HUES48 (cell line): ENCODE measurements around the gene EPHA1.
A peak's percentile ranks its signal among the peaks of the same experiment; 100 is the strongest.

ENCODE experiments used
- H3K27ac ChIP-seq: one replicate; pipeline ENCODE4 v1.7.0; 2013; ENCODE audit warnings: low read depth, low read length, inconsistent platforms
- H3K27me3 ChIP-seq: 2 replicates; pipeline ENCODE4 v1.6.1; 2013; ENCODE audit warnings: mild to moderate bottlenecking, low read length; ENCODE audit not compliant: control insufficient read depth, insufficient read depth
- H3K36me3 ChIP-seq: 2 replicates; pipeline ENCODE4 v1.6.1; 2013; ENCODE audit warnings: low read length; ENCODE audit not compliant: control insufficient read depth, insufficient read depth
- H3K4me1 ChIP-seq: 2 replicates; pipeline ENCODE4 v1.6.1; 2013; ENCODE audit warnings: mild to moderate bottlenecking, low read length; ENCODE audit not compliant: control insufficient read depth, insufficient read depth
- H3K4me3 ChIP-seq: 2 replicates; pipeline ENCODE4 v1.5.1; 2013; ENCODE audit warnings: mild to moderate bottlenecking, low read depth, low read length
- H3K9ac ChIP-seq: 2 replicates; pipeline ENCODE4 v1.6.1; 2013; ENCODE audit warnings: mild to moderate bottlenecking, low read depth, low read length, moderate library complexity
- H3K9me3 ChIP-seq: 2 replicates; pipeline ENCODE4 v1.6.1; 2013; ENCODE audit warnings: low read length; ENCODE audit not compliant: control insufficient read depth, insufficient read depth

EPHA1 gene

GRCh38 chr7:143387156-143387975 lies 21.3 kb downstream of the EPHA1 start:
- Histone ChIP-seq H3K27me3 (no peaks in the 10 kb centered on the region), H3K27ac (peak overlapping the region; percentile 44), H3K9ac (no peak overlapping the region), H3K4me1 (peaks cover 18% of the 10 kb centered on the region), H3K9me3 (no peaks in the 10 kb centered on the region), H3K36me3 (peaks cover 97% of the 10 kb centered on the region), H3K4me3 (no peak overlapping the region)

DNA sequence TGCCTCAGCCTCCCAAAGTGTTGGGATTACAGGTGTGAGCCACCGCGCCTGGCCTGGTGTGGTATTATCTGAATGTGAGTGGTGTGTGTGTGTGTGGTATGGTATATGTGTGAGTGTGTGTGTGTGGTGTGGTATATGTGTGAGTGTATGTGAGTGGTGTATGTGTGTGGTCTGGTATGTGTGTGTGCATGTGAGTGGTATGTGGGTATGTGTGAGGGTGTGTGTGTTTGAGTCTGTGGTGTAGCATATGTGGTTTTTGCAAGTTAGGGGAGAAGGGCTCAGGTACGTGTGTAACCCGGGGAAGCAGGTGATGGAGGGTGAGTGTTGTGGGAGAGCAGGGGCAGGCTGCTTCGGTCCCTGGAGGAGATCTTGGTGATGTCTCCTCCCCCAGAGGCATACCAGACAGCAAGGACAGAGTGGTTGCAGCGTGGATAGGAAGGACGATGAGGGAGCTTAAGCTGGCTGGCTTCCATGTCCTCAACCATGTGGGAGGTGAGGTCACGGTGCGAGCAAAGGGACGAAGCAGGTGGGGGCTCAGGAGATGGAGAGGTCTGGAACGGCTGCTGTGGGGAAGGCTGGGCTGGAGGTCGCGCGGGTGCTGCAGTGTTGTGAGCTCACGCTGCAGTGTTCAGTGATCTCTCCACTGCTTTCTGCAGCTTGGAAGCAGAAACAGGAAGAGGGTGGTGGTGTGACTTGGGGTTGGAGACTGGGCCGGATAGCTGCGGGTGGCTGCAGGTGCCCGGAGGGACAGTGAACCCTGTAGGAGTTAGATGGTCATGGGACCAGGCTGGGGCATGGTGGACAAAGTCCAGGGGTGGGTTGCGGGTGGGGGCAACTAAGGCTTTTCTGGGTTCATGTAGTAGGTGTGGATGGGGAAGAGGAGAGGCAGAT lies 22.5 kb downstream of the EPHA1 start:
- peaks cover 18% of the 10 kb centered on the region for H3K4me1 ChIP-seq
- no peak overlapping the region for H3K9ac ChIP-seq
- H3K4me3 ChIP-seq, result no peak overlapping the region
- H3K27ac ChIP-seq, result no peak overlapping the region
- peaks cover 84% of the 10 kb centered on the region for H3K36me3 ChIP-seq
- H3K27me3 ChIP-seq, result no peaks in the 10 kb centered on the region
- H3K9me3 ChIP-seq, result no peaks in the 10 kb centered on the region

GRCh38 chr7:143384661-143385631 lies 23.7 kb downstream of the EPHA1 start:
- H3K9ac ChIP-seq, result no peak overlapping the region
- no peaks in the 10 kb centered on the region for H3K27me3 ChIP-seq
- no peak overlapping the region for H3K4me3 ChIP-seq
- peaks cover 19% of the 10 kb centered on the region for H3K4me1 ChIP-seq
- no peak overlapping the region for H3K27ac ChIP-seq
- no peaks in the 10 kb centered on the region for H3K9me3 ChIP-seq
- H3K36me3 ChIP-seq, result peaks cover 72% of the 10 kb centered on the region

- no peaks in the 10 kb centered on the region for H3K9me3 ChIP-seq
- 0 out of 2 replicates have a peak overlapping the region, but pooled peaks have one; percentile 26 for H3K4me3 ChIP-seq
- no peaks in the 10 kb centered on the region for H3K27me3 ChIP-seq
- H3K36me3 ChIP-seq, result peaks cover 65% of the 10 kb centered on the region
- H3K27ac ChIP-seq, result no peak overlapping the region
- H3K4me1 ChIP-seq, result peaks cover 27% of the 10 kb centered on the region
- H3K9ac ChIP-seq, result no peak overlapping the region
These were observed 24.5 kb downstream of the EPHA1 start for GRCh38 chr7:143384148-143384547.

DNA sequence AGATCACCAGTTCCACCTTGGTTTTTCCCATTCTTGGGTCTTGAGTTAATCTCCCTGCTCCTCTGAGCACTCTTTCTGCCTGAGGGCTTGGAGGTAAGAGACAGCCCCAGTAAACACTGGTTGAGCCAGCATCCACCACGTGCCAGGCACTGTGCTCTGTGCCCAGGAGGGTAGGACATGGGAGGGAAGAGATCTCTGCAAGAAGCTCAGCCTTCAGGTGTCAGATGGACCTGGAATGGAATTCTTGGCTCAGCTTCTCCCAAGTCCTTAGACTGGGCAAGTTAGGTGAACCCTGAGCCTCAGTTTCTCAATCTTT lies 25.1 kb downstream of the EPHA1 start:
- 0 out of 2 replicates have a peak overlapping the region, but pooled peaks have one; percentile 96 for H3K4me3 ChIP-seq
- H3K36me3 ChIP-seq, result peaks cover 59% of the 10 kb centered on the region
- no peaks in the 10 kb centered on the region for H3K27me3 ChIP-seq
- peaks cover 31% of the 10 kb centered on the region for H3K4me1 ChIP-seq
- H3K9me3 ChIP-seq, result no peaks in the 10 kb centered on the region
- no peak overlapping the region for H3K27ac ChIP-seq
- H3K9ac ChIP-seq, result no peak overlapping the region

DNA sequence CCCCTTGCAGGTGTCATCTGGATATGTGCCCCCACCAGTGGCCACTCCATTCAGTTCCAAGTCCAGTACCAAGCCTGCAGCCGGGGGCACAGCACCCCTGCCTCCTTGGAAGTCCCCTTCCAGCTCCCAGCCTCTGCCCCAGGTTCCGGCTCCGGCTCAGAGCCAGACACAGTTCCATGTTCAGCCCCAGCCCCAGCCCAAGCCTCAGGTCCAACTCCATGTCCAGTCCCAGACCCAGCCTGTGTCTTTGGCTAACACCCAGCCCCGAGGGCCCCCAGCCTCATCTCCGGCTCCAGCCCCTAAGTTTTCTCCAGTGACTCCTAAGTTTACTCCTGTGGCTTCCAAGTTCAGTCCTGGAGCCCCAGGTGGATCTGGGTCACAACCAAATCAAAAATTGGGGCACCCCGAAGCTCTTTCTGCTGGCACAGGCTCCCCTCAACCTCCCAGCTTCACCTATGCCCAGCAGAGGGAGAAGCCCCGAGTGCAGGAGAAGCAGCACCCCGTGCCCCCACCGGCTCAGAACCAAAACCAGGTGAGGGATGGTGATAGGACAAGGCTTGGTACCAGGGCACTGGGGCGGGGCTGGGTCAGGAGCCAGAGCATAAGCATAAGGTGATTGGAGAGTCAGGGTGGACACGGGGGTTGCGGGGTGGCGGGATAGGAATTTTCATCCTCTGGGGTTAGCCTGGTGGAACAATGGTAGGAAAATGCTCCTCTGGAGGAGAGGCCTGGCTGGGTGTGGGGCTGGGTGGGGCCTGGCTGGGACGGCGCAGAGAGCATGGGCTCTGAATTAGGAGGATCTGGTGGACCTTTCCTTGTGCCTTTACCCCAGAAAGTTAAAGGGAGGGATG lies 25.6 kb downstream of the EPHA1 start:
- Histone ChIP-seq H3K9ac (no peak overlapping the region), H3K27me3 (no peaks in the 10 kb centered on the region), H3K36me3 (peaks cover 53% of the 10 kb centered on the region), H3K4me3 (peak overlapping the region; percentile 96), H3K4me1 (peaks cover 31% of the 10 kb centered on the region), H3K9me3 (no peaks in the 10 kb centered on the region), H3K27ac (no peak overlapping the region)

DNA sequence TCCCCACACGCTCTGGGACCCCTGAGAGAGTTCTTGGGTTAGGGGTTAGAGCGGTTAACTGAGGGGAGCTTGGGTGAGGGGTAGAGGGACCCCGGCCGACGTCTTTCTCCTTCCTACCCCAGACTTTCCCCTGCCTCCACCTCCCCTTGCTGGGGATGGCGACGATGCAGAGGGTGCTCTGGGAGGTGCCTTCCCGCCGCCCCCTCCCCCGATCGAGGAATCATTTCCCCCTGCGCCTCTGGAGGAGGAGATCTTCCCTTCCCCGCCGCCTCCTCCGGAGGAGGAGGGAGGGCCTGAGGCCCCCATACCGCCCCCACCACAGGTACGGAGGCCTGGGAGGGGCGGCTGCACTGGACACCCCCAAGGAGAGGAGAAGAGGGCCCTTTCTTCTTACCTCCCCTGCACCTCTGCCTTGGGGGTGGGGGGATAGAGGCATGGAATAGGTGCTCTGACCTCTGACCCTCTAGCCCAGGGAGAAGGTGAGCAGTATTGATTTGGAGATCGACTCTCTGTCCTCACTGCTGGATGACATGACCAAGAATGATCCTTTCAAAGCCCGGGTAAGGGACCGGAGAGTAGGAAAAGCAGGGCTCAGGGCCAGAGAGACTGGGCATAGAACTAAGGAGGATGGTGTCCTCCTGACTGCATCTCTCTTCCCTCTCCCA lies 26.4 kb downstream of the EPHA1 start:
- Histone ChIP-seq H3K9ac (peak overlapping the region; percentile 89), H3K4me1 (peaks cover 31% of the 10 kb centered on the region), H3K36me3 (peaks cover 46% of the 10 kb centered on the region), H3K4me3 (peak overlapping the region; percentile 96), H3K27ac (peak overlapping the region; percentile 99), H3K27me3 (no peaks in the 10 kb centered on the region), H3K9me3 (no peaks in the 10 kb centered on the region)

DNA sequence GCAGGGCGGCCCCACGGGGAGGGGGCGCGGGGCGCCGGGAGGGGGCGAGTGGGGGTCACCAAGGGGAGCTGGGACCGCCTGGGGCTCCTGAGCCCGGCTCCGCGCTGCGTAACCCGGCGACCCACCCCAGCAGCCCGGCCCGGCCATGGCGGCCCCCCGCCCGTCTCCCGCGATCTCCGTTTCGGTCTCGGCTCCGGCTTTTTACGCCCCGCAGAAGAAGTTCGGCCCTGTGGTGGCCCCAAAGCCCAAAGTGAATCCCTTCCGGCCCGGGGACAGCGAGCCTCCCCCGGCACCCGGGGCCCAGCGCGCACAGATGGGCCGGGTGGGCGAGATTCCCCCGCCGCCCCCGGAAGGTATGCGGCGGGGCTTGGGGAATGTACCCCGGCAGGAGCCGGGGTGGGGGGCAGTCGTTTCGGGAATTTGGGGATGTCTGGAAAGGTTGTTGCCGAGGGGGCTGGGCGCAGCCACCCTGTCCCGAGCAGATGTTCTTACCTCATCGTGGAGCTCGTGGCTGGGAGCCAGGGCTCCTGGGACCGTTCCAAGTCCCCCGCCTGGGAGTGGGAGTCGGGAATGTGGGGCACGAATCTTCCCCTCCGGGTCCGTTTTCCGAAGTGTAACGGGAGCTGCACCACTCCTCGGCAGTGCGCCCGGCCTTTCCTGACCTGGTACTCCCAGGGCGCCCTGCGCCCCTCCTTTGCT lies 27.1 kb downstream of the EPHA1 start:
- Histone ChIP-seq H3K27me3 (no peaks in the 10 kb centered on the region), H3K9me3 (no peaks in the 10 kb centered on the region), H3K9ac (peak overlapping the region; percentile 89), H3K27ac (peak overlapping the region; percentile 99), H3K36me3 (peaks cover 40% of the 10 kb centered on the region), H3K4me3 (peak overlapping the region; percentile 96), H3K4me1 (peaks cover 31% of the 10 kb centered on the region)

DNA sequence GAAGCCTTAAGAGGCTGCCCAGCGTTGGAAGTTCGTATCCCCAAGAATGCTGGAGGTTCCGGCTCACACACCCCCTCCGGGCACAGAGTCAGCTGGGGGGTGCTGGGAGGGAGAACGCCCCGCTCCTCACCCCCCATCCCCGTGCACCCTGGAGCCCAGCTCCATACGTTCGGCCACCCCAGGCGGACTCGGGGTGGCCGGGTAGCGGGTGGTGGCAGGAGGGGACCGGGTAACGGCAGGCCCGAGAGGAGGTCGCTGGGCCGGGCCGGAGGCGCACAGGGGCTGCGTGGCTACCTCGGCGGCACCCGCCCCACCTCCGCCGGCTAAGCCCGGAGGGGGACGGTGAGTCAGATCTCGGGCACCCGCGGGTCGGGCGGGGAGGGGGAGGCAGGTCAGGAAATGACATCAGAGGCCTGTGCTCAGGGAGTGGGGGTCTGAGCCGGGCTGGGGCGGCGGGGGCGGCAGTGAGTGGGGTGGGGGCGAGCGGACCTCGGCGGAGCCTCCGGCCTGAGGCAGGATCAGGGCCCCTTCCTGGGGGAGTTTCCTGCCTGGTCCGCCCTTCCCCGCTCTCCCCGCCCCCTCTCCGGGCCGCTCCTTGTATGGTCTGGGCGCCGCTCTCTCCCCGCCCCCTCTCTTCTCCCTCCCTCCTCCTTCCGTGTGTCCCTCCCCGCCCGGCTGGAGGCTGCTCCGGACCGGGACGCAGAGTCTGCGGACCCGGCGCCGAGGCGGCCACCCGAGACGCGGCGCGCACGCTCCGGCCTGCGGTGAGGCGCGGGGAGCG lies 27.8 kb downstream of the EPHA1 start, which contains the start of gene ZYX:
Gene ZYX, plus strand, starts transcription at position 700 of the 781 bp plus-strand sequence. CDS start 227 bp downstream, outside the sequence.
- Histone ChIP-seq H3K4me1 (peaks cover 26% of the 10 kb centered on the region), H3K27me3 (no peaks in the 10 kb centered on the region), H3K27ac (peak within 1 kb of the TSS; percentile 99), H3K9ac (peak within 1 kb of the TSS; percentile 96), H3K36me3 (peaks cover 33% of the 10 kb centered on the region), H3K9me3 (no peaks in the 10 kb centered on the region), H3K4me3 (peak within 1 kb of the TSS; percentile 96)
